ENCODE results near the gene HCK.
"Not testable (repeated sequence)": the region's sequence is repeated elsewhere in the genome, so short reads cannot be mapped to it uniquely, and the experiment has no call there.

HCK gene

DNA sequence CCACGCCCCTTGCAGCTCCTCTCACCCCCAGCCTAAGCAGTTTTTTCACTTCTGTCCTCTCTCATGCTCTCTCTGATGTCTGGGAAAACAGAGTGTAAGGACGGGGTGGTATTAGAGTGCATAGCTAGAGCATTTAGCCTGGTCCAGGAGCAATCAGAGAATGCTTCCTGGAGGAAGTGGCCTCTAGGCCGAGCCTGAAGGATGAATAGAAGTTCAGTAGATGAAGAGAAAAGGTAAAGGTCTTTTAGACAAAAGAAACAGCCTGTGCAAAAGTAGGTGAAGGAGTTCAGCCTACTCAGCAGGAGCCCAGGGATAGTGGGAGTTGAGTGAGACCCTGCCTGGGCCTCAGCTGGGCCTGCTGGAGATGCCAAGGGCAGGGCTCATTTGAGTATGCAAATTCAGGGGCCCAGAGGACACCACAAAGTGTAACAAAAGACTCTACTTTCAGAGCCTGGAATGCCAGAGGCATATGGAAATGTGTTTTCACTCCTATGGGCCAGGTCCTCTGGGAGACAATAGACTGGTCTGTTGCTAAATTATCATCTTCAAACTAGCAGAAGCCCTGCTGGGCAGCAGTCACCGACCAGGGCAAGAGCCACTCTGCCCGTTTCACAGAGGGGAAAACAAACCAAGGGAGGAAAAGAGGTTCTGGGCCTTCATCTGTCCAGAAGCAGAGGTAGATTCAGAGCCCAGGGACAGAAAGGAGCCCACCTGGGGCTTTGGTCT is 37.8 kb downstream of the HCK start:
- no peak for DNase-seq (ENCODE audit: low read depth in 1 of 2, low spot score in 1 of 2)

DNA sequence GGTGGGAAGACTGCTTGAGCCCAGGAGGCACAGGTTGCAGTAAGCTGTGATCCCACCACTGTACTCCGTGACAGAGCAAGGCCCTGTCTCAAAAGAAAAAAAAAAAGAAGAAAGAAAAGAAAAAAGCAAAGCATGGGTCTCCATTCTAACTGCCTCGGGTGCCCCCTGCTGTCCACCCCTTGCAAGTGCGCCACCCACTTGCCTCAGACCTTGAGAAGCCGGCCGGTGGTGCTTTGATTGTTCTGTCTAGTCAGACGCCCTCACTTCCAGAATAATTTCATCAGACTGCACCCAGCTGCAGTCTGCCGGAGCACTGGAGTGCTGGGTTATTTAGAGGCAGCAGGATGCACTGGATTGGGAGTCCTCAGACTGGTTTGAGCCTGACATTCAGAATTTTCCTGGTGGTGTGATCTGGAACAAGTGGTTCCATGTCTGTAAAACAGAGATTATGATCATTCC is 39.9 kb downstream of the HCK start:
- DNase-seq (ENCODE audit: low read depth in 1 of 2, low spot score in 1 of 2): peak; percentile 52 to 64

DNA sequence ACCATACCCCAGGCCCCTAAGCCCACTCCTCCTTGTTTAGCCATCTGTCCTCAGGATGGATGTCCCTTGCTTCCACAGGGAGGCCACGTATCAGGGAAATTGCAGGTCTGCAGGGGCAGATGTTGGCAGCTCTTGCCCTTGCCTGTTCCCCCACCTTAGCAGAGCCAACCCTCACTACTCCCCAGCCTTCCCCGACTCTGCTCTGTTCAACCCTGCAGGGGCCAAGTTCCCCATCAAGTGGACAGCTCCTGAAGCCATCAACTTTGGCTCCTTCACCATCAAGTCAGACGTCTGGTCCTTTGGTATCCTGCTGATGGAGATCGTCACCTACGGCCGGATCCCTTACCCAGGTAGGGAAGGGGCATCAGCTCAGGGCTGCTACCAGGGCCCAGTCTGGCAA is 46.7 kb downstream of the HCK start:
- no peak for DNase-seq (ENCODE audit: low read depth in 1 of 2, low spot score in 1 of 2)

DNA sequence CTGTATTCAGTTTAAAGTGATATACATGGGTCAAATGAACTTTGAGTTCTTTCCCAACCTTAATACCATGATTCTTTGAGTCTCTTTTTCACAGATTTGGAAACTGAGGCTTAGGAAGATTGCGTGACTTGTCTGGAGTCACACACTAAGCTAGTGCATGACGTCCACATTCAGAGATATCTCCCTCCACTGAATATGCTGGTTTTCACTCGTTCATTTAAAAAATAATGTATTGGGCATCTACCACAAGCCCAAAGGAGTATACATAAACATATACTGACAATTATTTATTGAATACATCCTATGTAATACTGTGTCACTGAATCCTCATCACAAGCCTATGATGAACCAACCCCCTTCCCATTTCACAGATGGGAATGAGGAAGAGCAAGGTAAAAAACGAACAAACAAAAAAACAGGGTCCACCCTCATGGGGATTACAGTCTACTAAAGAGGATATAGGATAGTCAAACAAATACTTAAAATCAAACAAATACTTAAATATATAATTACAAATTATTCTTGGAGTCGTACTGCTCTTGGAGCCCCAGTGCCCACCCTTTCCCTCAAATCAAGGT is 56.9 kb downstream of the HCK start:
- no peak for DNase-seq (ENCODE audit: low read depth in 1 of 2, low spot score in 1 of 2)

DNA sequence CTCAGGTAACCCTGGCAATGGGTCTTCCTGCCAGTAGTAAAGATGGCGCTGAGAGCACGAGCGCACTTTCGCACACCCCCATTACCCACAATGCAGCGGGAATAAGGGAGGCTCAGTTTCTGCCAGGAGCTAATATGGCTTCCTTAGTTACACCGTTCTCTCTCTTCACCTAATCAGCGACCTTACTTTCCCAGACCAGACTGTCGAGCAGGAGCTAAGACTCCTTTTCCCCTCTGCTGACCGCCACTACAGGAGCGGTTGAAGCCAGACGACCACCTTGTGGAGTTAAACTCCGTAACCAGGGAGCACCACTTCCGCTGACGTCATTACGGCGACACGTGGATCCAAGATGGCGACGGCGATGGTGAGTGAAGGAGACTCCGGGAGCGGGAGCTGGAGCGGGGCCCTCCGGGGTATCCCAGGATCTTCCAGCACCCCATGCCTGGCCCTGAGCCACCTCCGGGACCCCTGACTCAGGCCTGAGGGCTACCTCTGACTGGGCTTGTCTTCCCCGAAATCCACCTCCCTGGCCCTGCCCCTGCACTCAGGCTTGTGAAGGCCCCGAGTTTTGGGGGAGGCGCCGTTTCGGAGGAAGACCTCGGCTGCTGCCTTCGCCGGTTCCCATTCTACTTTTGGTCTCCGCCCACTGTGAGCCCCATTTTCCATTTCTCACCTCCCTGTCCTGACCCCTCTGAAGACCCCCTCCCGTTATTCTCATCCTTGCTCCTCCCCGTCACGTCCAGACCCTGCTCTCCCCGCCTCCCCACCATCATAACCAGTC is 57.5 kb downstream of the HCK start, which contains the start of gene TM9SF4:
TM9SF4 (plus strand) TSS at position 323 of the 781 bp plus-strand sequence; CDS start at position 350, 27 bp downstream.
- DNase-seq (ENCODE audit: low read depth in 1 of 2, low spot score in 1 of 2): peak; percentile 89

DNA sequence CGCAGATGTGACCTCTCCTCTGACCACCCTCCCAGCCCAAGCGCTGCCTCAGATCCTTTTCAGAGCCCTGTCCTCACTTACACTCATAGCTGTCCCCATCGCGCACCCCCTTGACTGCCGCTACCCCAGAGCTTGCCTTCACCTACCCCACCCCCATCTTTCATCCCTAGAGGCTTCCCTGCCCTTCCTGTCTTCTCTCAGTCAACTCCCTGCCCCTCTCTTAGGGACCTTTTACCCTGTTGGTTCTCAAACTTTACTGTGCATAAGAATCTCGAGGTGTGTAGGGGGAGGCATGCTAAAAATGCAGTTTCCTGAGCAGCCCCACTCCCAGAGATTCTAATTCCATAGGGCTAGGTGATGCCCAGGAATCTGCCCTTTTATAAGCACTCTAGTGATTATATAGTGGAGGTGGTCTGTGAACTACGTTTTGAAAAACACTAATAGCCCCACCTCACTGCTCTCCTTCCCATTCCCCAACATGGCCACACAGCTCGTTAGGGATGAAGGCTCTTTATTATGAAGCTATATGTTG is 58.2 kb downstream of the HCK start:
- DNase-seq (ENCODE audit: low read depth in 1 of 2, low spot score in 1 of 2): no peak

DNA sequence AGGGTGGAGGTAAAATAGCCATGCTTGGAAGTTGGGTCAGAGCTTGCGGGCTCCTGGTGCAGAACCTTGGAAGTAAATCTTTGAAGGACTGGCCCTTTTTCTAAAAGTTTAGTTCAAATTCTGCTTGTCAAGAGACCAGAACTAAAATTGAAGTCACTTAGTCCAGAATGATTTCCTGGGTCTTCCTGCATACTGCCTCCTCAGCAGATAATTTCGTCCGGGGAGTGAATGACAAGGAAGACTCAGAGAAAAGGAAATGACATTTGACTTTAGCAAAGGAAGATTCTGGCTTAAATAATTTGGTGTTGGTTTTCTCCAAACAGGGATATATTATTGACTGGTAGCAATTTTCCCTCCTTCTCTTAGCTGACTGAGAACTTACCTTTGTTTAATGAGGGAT is 58.7 kb downstream of the HCK start:
- DNase-seq (ENCODE audit: low read depth in 1 of 2, low spot score in 1 of 2): no peak

DNA sequence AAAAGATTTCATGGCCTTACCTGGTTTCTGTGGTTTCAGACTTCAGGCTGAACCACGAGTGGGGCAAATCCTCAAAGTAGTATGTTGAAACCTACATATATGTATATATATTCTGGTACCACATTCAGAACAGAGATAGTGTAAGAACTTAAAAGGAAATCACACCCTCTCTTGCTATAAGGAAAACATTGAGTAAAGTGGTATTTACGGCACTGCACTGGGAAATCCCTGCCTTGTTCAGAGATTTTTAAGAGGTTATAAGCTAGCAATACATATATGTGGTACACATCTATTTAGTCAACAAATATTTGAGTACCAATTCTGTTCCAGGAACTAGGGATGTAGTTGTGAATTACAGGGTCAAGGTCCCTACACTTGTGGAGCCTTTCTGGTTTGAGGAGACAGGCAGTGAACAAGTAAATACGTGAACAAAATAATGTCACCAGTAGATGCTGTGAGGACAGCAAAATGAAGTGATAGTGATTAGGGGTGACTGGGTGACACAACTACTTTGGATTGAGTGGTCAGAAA is 59.2 kb downstream of the HCK start:
- no peak for DNase-seq (ENCODE audit: low read depth in 1 of 2, low spot score in 1 of 2)

DNA sequence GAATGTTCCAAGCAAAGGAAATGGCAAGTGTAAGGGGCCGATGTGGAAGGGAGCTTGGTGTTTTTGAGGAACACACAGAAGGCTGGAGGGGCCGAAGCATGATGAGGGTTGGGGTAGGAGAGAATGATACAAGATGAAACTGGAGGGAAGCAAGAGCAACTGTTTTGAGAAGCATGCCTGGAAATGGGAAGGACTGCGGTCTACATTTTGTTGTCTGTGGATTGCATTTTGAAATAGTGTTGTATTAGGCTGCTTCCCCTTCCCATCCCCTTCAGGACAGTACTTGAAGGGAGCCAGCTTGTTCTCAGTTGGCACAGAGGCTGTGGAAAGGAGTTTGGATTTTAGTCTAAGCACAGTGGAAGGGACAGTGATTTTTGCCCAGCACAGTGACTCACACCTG is 59.7 kb downstream of the HCK start:
- DNase-seq (ENCODE audit: low read depth in 1 of 2, low spot score in 1 of 2): no peak

DNA sequence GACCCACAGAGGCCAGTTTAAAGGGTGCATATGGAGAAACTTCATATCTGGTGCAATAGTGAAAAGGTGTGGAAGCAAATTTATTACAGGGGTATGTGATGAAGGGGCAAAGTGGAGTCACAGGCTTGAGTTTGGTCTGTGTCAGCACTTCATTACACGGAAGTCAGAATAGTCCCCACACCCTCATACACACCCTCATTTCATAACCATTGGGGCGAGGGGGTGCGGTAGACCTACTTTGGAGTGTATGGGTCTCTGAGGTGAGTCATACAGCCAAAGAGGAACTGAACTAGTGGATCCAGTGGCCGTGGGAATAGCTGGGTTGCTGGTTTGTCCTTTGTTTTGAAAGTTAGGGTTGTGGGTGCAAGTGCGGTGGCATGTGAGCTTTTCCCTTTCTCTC is 60.8 kb downstream of the HCK start:
- no peak for DNase-seq (ENCODE audit: low read depth in 1 of 2, low spot score in 1 of 2)

DNA sequence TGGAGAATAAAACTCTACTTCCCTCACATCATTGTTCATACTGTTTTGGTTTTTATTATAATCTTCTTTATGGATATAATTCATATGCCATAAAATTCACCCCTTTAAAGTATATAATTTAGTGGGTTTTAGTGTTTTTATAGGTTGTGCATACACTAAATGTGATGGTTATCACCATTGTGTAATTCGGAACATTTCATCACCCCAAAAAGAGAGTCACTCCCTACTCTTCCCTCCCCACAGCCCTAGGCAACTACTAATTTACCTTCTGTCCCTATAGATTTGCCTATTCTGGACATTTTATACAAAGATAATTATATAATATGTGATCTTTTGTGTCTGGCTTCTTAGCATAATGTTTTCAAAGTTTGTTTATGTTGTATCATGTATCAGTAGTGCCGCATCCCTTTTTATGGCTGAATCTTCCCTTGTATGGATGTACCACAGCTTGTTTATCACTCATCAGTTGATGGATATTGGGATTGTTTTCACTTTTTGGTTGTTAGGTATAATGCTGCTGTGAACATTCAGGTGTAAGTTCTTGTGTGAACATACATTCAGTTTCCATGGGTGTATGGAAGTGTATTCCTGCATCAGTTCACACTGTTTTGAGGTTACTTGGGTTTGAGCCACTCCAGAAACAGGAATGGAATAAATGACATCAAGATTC is 61.7 kb downstream of the HCK start:
- no peak for DNase-seq (ENCODE audit: low read depth in 1 of 2, low spot score in 1 of 2)

DNA sequence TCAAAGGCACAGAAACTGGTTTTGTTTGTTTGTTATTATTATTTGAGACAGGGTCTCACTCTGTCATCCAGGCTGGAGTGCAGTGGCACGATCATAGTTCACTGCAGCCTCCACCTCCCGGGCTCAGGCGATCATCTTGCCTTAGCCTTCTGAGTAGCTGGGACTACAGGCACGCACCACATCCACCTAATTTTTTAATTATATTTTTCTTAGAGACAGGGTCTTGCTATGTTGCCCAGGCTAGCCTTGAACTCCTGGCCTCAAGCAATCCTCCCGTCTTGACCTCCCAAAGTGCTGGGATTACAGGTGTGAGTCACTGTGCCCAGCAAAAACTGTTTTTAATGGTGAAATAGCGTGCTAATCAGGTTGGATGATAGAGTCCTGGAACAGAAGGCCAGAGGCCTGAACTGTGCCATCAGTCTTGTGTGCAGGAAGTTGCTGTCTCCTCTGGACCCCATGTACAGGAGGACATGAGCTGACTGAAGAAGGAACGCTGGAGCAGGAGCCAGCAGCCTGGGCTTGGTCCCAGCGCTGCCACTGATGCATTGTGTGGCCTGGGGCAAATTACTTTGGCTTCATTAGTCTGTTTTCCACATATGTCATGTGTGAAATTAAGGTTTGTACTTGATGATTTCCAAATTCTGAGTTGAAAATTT is 62.4 kb downstream of the HCK start:
- no peak for DNase-seq (ENCODE audit: low read depth in 1 of 2, low spot score in 1 of 2)

DNA sequence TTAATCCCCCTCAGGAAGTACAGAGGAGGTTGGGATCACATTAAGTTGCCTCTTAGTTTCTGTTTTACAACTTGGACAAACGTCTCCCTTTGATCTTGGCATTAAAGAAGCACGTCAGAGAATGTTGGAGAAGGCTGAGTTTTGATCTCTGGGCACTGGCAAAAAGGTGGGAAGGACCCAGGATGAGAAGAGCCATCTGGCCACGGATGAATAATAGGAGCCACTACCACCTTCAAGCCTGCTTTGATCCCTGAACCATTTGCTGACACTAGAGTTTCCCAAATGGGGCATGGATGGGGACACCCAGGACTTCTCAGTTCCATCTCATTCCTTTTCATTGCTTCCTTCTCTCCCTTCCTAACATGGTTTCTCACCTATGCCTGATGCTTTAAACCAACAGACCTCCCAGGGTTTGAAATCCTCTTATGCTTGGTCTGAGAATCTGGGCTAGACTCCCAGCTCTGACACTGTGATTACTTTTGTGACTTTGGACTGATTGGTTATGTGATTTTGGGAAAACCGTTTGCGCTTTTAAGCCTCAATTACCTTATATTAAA is 63.2 kb downstream of the HCK start:
- no peak for DNase-seq (ENCODE audit: low read depth in 1 of 2, low spot score in 1 of 2)

DNA sequence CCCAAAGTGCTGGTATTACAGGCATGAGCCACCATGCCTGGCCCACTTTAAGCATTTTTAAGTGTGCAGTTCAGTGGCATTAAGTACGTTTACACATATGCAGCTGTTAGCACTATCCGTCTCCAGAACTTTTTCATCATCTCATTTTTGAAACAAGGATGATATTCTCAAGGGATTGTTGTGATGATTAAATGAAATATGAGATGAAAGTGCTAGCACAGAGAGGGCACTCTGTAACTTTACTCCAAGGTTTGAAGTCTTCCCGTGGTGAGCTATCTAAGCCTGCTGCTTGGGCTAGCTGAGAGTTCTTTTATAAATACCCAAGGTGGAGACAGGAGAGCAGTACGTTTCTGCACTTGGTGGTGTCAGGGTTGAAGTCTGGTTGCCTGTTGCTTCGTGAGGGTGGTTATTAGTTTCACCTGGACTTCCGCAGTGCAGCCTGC is 64.1 kb downstream of the HCK start:
- DNase-seq (ENCODE audit: low read depth in 1 of 2, low spot score in 1 of 2): no peak

DNA sequence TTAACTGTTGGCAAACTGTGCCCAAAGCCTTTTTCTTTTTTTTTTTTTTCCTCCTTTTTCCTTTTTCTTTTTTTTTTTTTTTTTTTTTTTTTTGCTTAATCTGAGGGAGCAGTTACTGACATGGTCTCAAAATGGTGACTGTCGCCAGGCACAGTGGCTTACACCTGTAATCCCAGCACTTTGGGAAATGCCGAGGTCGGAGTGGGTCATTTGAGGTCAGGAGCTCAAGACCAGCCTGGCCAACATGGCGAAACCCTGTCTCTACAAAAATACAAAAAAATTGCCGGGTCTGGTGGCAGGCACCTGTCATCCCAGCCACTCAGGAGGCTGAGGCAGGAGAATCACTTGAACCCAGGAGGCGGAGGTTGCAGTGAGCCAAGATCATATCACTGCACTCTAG is 64.8 kb downstream of the HCK start:
- DNase-seq (ENCODE audit: low read depth in 1 of 2, low spot score in 1 of 2): not testable (repeated sequence)

DNA sequence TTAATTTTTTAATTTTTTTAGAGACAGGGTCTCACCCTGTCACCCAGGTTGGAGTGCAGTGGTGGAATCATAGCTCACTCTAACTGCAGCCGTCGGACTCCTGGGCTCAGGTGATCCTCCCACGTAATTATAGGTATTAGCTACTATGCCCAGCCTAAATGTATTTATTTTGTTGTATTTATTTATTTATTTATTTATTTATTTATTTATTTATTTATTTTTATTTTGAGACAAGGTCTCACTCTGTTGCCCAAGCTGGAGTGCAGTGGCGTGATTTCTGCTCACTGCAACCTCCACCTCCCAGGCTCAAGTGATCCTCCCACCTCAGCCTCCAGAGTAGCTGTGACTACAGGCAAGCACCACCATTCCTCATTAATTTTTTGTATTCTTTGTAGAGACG is 66.4 kb downstream of the HCK start:
- not testable (repeated sequence) for DNase-seq (ENCODE audit: low read depth in 1 of 2, low spot score in 1 of 2)

DNA sequence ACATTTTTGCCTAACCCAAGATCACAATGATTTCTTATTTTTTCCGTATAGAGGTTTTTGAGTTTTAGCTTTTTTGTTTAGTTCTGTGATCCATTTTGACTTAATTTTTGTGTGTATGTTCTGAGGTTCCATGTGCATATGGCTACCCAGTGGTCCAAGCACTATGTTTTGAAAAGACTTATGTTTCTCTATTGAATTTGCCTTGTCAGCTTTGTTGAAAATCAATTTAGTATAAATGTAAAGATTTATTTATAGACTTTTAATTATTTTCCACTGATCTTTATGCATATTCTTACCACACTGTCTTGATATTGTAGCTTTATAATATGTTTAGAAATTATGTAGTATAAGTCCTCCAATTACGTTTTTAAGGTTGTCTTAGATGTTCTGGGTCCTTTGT is 67.7 kb downstream of the HCK start:
- no peak for DNase-seq (ENCODE audit: low read depth in 1 of 2, low spot score in 1 of 2)

DNA sequence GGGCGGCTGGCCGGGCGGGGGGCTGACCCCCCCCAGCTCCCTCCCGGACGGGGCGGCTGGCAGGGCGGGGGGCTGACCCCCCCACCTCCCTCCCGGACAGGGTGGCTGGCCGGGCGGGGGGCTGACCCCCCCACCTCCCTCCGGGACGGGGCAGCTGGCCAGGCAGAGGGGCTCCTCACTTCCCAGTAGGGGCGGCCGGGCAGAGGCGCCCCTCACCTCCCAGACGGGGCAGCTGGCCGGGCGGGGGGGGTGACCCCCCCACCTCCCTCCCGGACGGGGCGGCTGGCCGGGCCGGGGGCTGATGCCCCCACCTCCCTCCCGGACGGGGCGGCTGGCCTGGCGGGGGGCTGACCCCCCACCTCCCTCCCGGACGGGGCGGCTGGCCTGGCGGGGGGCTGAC is 69.9 kb downstream of the HCK start:
- not testable (repeated sequence) for DNase-seq (ENCODE audit: low read depth in 1 of 2, low spot score in 1 of 2)

DNA sequence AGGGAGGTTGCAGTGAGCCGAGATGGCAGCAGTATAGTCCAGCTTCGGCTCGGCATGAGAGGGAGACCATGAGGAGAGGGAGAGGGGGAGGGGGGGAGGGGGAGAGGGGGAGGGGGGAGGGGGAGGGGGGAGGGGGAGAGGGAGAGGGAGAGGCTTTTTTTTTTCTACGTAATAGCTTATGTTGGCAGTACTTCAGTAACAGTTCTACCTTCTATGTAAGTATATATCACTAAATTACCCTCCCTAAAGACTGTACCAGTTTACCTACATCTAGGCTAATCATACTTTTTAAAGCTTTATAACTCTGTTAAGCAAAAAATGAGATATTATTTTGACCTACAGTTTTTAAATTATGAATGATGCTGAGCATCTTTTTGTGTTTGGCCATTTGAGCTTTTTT is 71.0 kb downstream of the HCK start:
- DNase-seq (ENCODE audit: low read depth in 1 of 2, low spot score in 1 of 2): no peak

DNA sequence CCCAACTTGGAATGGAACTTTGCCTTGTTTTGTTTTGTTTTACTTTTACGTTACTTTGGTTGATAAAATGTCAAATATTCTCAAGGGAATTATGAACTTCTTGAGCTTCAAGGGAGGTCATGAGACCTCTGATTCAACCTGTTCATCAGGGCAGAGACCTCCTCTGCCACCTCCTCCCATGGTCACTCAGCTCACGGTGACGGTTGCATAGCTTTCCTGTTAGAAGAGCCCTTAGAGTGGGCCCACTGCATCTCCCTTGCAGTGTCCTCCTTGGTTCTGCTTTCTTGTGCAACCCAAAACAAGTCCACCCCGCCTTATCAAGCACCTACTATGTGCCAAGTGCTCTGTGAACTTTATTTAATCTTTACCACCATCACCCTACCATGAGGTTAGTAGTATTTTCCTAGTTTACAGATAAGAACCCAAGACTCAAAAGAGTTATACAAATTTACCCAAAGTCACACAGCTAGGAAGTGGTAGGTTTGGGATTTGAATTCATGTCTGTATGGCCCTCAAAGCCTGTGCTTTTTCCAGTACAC is 72.9 kb downstream of the HCK start:
- no peak for DNase-seq (ENCODE audit: low read depth in 1 of 2, low spot score in 1 of 2)

Measured in activated CD4-positive, alpha-beta T cell treated with anti-CD3 and anti-CD28 coated beads, Interleukin-2, amount 50 U/mL, for 24 hours (primary cell).